B cell (primary cell): ENCODE measurements around the gene MID1.

ENCODE experiments used
- CTCF ChIP-seq: fragments of 200-600 bp; IDR thresholded peaks from one replicate; pipeline ENCODE4 v1.8.0; 2022; ENCODE audit warnings: antibody characterized with exemption, mild to moderate bottlenecking
- EZH2 ChIP-seq: IDR thresholded peaks from 2 replicates; pipeline ENCODE4 v1.6.1; 2012; ENCODE audit warnings: borderline replicate concordance, low read depth, mild to moderate bottlenecking, moderate library complexity, low read length; ENCODE audit not compliant: insufficient read depth, poor library complexity, severe bottlenecking

DNA sequence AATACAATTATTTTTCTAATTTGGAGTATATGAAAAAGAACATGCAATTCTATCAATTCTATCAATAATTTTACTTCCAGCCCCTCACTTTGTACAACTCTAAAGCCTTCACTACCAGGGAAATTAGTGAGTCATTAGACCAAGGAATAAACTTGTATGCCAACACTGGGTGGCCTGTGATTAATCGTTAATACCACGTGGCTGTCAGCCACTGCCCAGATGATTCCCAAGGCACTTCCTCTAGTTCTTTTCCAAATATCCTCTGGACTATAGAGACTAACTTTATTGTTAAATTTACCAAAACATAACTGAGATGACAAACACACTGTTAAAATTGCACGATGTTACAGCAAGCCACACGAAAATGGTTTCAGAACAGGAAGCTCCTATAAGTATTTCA lies 45.7 kb downstream of the MID1 start:
- no peak for TF ChIP-seq CTCF
- no peak for TF ChIP-seq EZH2
